GM12891 (cell line): ENCODE measurements around the gene FCN1.

Experiments used
- DNase-seq: peaks from one replicate; pipeline ENCODE4 v3.0.0; 2011; ENCODE audit warnings: low spot score; ENCODE audit not compliant: insufficient read length
- FAIRE-seq: peaks from 2 replicates; lab custom pipeline; 2011; peaks lifted over from hg19 to GRCh38; lab: Jason Lieb, UNC
- PAX5 ChIP-seq: IDR thresholded peaks from 2 replicates; pipeline ENCODE4 v1.6.1; 2011; ENCODE audit warnings: low read length, moderate library complexity, mild to moderate bottlenecking; ENCODE audit not compliant: insufficient read depth, severe bottlenecking
- POLR2A ChIP-seq: IDR thresholded peaks from 2 replicates; pipeline ENCODE4 v1.6.1; 2011; ENCODE audit warnings: low read depth, low read length, control low read depth
- POLR2AphosphoS5 ChIP-seq: IDR thresholded peaks from 2 replicates; pipeline ENCODE4 v1.6.1; 2011; ENCODE audit warnings: low read depth, low read length, control low read depth
- POU2F2 ChIP-seq: IDR thresholded peaks from 2 replicates; pipeline ENCODE4 v1.6.1; 2011; ENCODE audit warnings: low read depth, mild to moderate bottlenecking, control low read depth, low read length, moderate library complexity
- SPI1 ChIP-seq: IDR thresholded peaks from 2 replicates; pipeline ENCODE4 v1.6.1; 2011; ENCODE audit warnings: low read depth, low read length, control low read depth
- TAF1 ChIP-seq: IDR thresholded peaks from 2 replicates; pipeline ENCODE4 v1.6.1; 2011; ENCODE audit warnings: low read depth, low read length, control low read depth

Gene FCN1

DNA sequence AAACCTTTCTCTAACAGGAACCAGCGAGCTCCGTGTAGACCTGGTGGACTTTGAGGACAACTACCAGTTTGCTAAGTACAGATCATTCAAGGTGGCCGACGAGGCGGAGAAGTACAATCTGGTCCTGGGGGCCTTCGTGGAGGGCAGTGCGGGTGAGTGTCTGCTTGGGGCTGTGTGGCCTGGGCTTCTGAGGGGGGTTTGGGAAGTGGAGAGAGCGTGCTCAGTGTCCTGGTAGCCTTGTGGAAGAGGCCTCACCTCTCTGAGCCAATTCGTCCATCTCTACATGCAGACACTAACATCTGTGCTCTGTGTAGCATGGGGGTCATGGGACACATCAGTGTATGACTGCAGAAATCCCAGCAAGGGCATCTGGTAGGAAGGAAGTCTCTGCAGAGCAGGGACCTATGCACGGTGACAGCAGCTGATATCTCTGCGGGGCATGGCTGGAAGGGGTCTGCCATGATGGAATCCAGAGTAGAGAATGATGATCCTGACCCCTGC is 31.2 kb downstream of the FCN1 start:
- FAIRE-seq (no peak), DNase-seq (no peak)
- TF ChIP-seq PAX5, result no peak
- TF ChIP-seq TAF1, result no peak
- no peak for TF ChIP-seq POLR2AphosphoS5
- no peak for TF ChIP-seq POLR2A
- TF ChIP-seq SPI1, result no peak
- TF ChIP-seq POU2F2, result no peak

DNA sequence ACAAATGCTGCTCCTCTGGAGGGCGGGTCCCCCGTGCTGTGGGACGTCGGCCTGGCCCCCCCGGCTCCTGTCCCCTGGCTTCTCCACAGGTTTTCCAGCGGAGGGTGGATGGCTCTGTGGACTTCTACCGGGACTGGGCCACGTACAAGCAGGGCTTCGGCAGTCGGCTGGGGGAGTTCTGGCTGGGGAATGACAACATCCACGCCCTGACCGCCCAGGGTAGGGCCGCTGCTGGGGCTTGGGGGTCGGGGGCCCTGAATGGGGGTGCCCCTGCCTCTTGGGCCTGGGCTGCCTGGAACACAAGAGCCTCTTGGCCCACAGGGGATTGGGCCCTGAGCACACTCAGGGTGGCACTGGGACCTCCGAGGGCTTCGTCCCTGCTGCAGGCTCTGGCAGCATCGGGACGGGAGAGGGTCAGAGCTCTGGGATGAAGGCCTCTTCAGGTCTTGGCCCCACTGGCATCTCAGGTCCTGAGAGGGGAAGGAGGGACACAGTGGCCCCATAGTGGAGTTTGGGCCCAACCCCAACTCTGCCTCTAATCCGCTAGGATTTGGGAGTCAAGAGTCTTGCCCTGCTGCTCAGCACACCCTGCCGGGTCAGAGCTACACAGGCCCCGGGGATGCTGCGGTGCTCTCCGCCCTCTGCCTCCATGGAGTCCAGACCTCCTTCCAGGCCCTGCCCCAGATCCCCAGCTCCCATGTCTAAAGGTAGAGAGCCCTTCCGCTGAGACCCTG is 31.9 kb downstream of the FCN1 start:
- DNase-seq (no peak), FAIRE-seq (no peak)
- no peak for TF ChIP-seq POLR2A
- TF ChIP-seq PAX5, result no peak
- no peak for TF ChIP-seq POU2F2
- no peak for TF ChIP-seq SPI1
- no peak for TF ChIP-seq POLR2AphosphoS5
- no peak for TF ChIP-seq TAF1

DNA sequence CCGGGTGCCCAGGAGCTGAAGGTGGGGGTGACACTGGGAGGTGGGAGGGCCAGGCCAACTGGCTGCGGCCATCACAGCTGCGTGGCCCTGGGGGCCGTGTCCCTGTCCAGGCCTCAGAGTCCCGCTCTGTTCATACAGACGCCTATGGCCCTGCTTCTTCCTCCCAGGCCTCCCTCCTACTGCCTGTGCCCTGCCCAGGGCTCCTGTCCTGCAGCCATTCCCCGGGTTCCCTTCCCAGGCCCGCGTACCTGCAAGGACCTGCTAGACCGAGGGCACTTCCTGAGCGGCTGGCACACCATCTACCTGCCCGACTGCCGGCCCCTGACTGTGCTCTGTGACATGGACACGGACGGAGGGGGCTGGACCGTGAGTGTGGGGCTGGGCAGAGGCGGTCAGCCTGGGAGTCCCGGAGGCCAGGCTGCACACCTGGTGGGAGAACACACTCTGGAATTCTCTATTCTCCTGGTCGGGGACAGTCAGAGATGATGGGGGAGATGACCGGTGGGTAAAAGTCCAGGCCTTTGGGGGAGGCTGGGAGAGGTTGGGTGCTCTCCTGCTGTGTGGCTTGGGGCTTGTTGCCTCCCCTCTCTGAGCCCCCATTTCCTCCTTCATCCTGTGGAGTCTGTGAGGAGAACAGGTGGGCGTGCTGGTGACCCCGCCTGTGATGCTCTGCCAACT is 32.6 kb downstream of the FCN1 start:
- TF ChIP-seq POLR2A (no peak), POU2F2 (no peak), SPI1 (no peak), TAF1 (no peak), PAX5 (no peak)
- FAIRE-seq, result no peak
- no peak for DNase-seq

DNA sequence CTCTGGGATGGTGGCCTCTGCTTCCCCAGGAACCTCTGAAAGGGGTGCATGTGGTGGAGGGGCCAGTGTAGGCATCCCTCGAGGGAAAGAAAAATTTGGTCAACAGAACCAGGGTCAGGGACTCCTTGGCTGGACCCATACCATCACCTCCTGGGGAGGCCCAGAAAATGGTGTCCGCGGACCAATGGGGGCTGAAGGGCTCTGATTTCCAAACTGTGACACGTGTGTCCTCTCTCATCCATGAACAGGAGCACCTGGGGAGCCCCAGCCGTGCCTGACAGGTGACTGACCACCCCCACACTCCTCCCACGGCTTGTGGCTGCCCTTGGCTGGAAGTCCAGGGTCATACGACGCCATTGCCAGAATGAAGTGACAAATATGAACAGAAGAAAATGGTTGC is 33.2 kb downstream of the FCN1 start:
- TF ChIP-seq TAF1 (no peak), SPI1 (no peak)
- DNase-seq (no peak), FAIRE-seq (no peak)

DNA sequence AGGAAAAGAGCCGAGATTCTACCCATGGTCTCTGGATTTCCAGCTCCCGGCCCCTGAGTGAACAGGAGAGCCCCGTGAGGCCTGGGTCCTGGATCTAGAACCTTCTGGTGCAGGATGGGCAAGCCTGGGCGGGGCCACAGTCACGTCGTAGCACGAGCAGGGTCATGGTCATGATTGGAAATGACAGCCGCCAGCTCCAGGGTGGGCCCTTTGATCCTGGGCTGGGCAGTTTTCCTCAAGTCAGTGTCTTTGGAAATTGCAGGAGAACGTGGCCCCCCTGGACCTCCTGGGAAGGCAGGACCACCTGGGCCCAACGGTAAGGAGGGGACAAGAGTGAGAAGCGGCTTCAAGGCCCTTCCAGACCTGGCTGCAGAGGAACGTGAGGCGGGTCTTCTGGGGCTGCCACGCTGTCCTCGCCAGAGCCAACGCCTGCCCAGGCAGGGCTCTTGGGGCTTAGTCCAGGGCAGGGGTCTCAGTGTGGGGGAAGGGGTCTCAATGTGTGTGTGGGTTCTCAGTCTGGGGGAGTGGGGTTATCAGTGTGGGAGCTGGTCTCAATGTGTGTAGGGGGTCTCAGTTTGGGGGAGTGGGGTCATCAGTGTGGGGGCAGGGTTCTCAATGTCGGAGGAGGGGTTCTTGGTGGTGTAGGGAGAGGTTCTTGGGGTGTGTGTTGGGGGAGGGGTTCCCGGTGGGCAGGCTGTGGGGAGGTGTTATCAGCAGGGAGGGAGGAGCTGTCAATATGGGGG is 34.5 kb downstream of the FCN1 start:
- DNase-seq (no peak), FAIRE-seq (no peak)

DNA sequence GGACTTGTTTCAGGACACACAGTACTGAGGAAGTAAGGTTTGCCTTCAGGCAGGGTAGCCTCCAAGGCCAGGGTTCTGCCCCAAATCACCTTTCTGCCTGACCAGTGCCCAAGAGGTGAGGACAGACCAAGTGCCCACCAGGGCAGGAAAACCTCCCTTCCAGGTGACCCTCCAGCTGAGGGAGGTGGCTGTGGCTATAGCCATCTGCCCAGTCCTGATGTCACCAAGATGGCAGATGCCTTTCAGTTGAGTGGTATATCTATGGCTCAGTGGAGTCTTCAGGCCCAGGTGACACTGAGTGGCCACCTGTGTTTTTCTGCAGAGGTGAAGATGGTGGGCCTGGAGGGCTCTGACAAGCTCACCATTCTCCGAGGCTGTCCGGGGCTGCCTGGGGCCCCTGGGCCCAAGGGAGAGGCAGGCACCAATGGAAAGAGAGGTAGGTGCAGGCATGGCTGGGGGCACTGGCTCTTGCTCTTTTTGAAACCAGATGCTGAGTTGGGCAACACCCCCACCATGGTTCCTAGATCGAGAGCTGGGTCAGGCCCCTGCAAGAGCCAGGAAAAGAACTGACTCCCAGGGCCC is 35.4 kb downstream of the FCN1 start:
- TF ChIP-seq PAX5 (no peak), POLR2A (no peak), SPI1 (no peak), TAF1 (no peak), POU2F2 (no peak), POLR2AphosphoS5 (no peak)
- DNase-seq, result no peak
- no peak for FAIRE-seq

More for the DNA sequence above, 34.5 kb downstream of the FCN1 start:
- TF ChIP-seq POLR2A (no peak), TAF1 (no peak), POU2F2 (no peak), POLR2AphosphoS5 (no peak), PAX5 (no peak), SPI1 (no peak)

DNA sequence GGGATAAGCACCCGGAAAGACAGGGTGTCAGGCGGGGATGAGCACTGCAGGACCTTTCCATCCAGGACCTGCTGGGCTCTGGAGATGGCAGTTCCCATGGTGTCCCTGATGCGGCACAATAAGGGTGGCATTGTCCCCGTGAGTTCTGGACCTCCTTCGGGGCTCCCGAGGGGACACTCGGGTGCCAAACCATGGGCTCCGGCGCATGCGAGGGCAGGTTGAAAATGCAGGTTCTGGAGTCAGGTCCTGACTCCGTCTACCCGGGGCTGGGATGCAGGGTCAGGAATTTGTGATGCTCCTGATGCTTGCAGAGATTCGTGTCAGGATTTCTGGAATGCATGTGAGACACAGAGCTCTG is 36.4 kb downstream of the FCN1 start:
- DNase-seq (no peak), FAIRE-seq (no peak)
- TF ChIP-seq PAX5 (no peak), TAF1 (no peak), POLR2AphosphoS5 (no peak), SPI1 (no peak), POLR2A (no peak), POU2F2 (no peak)

DNA sequence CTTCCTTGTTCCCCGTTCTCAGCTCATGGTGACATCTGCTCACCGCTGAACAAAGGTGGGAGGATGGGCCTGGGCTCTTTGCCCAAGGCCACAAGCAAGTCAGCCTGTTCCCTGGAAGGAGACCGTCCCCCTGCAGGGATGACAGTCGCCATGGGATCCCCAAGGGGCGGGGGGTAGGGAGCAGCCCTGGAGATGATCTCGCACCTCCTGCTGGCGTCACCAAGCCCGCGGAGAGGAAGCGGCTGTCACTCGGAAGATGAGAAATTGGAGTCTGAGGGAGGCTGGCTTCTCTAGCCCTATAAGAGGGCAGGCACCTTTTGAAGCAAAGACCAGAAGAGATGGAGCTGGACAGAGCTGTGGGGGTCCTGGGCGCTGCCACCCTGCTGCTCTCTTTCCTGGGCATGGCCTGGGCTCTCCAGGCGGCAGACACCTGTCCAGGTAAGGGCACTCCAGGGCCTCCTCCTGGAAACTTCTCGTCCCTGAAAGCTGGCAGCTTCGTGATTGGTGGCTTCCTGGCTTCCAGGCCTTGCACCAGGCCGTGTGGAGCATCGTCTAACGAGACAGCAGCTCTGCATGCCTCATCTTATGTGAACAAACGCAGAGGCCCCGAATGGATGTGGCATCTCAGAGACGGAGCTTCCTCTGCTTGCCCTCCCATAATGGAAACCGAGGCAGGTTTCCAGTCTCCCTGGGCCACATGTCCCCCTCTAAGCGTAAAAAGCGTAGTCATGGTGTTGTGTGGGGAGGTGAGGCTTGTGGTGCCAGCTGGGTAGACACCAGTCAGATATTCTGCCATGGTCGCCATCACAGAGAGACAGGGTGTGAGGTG is 37.0 kb downstream of the FCN1 start, which contains the start of gene FCN2:
FCN2 (plus strand) TSS at position 327 of the 829 bp plus-strand sequence; CDS start at position 339, 12 bp downstream.
- TF ChIP-seq POLR2AphosphoS5 (no peak), SPI1 (no peak)
- FAIRE-seq (no peak), DNase-seq (no peak)

DNA sequence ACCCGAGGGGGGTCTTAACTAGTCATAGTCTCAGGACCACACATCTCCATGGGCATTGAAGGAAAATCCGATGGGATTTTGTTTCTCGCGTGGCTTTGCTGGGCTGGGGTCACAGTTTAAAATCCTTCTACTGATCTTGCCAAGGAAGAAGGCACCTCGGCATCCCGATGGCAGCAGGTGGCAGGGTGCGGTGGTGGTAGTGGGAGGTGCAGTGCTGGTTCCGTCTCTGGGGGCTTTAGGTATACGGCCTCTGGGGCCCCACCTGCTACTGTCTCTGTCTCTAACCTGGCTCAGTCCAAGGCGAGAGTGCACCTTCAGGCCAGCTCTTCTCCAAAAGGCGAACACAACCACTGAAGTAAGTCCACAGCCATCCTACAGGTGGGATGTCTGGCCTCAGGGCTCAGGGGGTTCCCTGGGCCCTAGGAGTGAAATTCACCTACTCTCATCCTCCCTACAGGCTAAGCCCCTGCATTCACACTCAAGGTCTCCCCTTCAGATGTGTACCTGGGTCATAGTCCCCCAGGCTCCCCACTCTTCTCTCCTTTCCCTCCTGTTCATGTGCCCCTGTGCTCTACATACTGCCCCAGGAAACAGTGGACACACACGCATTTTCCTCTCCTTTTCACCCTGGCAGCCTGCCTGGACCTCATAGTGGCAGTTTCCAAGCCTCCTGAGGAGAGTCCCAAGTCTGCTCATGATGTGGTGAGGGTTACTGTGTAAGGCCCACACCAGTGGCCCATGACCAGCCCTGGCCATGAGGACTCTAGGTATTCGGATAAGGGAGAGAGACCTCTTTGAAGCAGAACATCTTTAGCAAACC is 37.8 kb downstream of the FCN1 start:
- TF ChIP-seq POLR2AphosphoS5, result no peak
- TF ChIP-seq SPI1, result no peak
- TF ChIP-seq POU2F2, result no peak
- TF ChIP-seq POLR2A, result no peak
- no peak for TF ChIP-seq PAX5
- no peak for TF ChIP-seq TAF1
- no peak for FAIRE-seq
- no peak for DNase-seq
